Fibroblast of pulmonary artery (primary cell): Measurements from ENCODE around the gene GH2.
A peak's percentile ranks its signal among the peaks of the same experiment; 100 is the strongest.

Source experiments
- DNase-seq: peaks from one replicate; pipeline ENCODE4 v3.0.0-alpha.2; 2010; ENCODE audit warnings: low read depth
- H3K4me3 ChIP-seq: replicated peaks from 2 replicates; pipeline ENCODE4 v1.5.1; 2011; ENCODE audit warnings: low read depth, mild to moderate bottlenecking, control low read depth, low read length, moderate library complexity
- TF ChIP-seq, protein P1 (sequence below): IDR thresholded peaks from 2 replicates; pipeline ENCODE4 v1.5.1; 2011; ENCODE audit warnings: mild to moderate bottlenecking, control low read depth, low read length, inconsistent platforms; ENCODE audit errors: missing control alignments

GH2 gene

DNA sequence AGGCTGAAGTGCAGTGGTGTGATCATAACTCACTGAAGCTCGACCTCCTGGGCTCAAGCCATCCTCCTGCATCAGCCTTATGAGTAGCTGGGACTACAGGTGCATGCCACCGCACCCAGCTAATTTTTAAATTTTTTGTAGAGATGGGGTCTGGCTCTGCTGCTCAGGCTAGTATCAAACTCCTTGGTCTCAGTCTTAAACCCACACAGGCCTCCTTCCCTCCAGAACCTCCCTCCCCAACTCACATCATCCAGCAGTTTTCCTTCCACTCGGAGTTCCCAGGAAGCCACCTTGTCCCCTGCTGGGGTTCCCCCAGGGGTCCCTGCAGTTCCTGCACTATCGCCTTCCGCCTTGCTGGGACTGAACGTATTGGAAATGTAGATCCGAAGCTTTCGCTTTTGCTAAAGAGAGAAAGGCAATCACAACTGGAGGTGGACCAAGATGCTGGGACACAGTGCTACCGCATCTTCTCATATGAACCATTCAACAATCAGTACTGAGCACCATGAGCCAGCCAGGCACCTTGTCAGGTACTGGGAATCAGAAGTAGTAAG lies 46.5 kb downstream of the GH2 start:
- no peak overlapping the region for H3K4me3 ChIP-seq
- DNase-seq: no peak
- TF ChIP-seq, protein P1, sequence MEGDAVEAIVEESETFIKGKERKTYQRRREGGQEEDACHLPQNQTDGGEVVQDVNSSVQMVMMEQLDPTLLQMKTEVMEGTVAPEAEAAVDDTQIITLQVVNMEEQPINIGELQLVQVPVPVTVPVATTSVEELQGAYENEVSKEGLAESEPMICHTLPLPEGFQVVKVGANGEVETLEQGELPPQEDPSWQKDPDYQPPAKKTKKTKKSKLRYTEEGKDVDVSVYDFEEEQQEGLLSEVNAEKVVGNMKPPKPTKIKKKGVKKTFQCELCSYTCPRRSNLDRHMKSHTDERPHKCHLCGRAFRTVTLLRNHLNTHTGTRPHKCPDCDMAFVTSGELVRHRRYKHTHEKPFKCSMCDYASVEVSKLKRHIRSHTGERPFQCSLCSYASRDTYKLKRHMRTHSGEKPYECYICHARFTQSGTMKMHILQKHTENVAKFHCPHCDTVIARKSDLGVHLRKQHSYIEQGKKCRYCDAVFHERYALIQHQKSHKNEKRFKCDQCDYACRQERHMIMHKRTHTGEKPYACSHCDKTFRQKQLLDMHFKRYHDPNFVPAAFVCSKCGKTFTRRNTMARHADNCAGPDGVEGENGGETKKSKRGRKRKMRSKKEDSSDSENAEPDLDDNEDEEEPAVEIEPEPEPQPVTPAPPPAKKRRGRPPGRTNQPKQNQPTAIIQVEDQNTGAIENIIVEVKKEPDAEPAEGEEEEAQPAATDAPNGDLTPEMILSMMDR: no peak

DNA sequence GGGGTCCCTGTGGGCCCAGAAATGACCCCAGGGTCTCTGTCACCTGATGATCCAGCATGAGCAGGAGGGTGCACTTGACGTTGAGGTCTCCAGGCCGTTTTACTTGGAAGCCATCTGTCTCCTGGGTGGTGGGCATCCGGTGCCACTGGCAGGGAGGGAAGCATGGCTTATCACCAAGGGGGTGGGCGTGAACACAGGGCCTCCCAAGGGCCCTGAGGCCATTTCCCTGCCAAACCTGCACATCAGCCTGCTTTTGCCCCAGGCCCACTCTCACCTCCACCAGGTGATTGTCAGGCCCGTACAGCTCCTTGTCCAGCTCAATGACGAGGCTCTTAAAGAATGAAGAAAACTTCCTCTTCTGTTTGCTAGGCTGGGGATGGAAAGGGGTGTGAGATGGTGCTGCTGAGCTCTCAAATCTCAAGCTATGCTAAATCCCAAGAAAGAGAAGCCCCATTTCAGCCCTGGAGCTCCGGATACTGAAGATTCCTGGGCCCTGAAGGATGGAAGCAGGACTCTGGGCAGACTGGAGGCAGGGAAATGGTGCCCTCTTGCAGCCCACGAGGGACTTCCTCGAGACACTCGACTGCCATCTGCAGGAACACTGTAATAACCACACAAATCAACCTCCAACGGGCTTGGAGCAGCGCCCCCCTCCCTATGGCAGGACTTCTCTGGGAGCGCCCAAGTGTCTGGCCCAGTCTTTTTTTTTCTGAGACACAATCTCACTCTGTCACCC lies 47.1 kb downstream of the GH2 start:
- TF ChIP-seq, protein P1: peak; percentile 54
- DNase-seq: peak; percentile 76
- H3K4me3 ChIP-seq: no peak overlapping the region

DNA sequence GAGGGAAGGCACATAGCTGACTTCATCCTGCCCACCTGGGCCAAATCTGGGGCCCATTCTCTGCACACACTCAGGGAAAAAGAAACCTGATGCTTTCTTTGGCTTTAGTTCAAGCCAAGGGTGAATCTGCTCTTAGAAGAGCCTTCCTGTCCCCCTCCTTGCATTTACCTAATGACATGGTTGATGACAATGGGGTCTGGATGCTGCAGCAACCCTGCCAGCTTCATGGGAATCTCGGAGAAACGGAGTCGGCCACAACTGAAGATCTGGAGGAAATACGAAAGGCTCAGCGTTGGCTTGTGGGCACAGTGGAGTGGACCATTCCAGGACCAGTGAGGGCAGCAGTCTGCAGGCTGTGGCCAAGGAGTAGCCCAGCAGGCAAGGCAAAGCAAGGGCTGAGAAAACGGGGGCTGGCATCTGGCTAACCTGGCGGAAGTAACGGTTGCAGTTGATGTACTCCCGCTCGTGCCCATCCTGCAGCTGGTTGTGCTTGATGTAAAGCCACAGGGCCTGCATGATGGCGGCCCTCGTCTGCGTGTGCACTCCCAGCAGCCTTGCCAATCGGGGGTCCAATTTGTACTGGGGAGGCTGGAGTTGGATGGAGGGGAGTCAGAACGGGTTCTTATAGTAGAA lies 47.9 kb downstream of the GH2 start:
- DNase-seq: no peak
- TF ChIP-seq, protein P1: no peak
- H3K4me3 ChIP-seq: no peak overlapping the region

DNA sequence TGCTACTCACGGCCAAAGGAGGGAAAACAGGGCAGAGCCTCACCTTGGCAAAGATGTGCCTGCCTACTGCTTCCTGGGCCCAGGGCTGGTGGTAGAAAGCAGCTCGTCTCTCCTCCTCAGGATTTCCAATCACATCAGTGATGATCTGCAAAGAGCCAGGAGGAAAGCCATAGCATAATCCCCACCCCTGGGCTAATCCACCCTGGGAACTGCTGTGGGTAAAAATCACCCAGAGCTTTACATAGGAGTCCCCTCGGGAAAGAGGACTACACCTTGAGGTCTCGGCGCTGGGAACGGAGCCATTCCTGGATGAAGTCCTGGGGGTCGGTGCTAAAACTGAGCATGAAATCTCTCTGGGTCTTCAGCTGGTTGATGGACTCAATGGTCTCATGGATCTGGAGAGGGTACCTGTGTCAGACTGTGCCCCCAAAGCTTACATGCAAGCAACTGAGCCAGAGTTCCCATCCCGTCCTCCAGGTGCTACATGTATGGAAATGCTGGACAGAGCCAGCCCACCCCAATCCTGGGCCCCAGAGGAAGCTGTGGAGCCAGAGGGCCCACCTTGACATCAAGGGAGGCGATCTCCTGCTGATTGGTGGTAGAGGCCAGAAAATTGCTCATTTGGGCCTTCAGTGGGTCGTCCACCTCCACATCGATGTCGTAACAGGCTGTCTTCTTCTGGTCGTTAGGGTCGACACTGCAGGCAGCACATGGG lies 48.6 kb downstream of the GH2 start:
- TF ChIP-seq, protein P1: no peak
- H3K4me3 ChIP-seq: no peak overlapping the region
- DNase-seq: no peak

DNA sequence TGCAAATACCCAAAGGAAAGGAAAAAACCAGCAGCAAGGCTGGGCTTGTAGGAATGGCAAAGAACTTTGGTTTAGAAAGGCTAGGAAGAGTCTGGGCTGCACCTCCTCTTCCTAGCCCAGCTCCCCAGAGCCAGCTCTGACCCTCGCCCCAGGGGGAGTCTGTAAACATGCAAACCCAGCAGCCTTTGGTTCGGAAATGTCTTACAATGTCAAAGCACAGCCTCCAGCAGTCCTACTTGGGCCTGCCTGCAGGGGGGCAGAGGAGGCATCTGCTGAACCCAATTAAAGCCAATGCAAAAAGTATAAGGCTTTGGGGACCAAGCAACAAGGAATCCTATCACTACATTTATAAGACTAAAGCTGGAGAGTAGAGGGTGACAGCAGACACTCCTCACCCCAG lies 49.3 kb downstream of the GH2 start:
- H3K4me3 ChIP-seq: no peak overlapping the region
- TF ChIP-seq, protein P1: no peak
- DNase-seq: no peak

DNA sequence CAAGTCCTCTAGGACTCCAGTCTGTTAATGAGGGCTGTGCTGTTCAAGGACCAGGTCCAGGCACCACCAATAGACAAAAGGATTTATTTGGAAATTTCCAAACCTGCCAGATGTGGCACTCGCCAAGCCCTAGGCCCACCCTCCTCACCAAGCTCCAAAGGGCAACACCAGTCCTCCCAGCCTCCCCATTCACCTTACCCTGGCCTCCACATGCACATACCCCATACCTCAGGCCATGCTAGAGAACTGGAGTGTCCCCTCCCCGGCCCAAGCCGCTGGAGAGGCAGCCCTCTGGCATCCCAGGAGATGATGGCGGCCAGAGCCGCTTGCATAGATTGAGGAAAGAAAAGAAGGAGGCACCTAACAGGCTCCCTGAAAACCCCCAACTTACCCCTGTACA lies 49.7 kb downstream of the GH2 start:
- H3K4me3 ChIP-seq: no peak overlapping the region
- TF ChIP-seq, protein P1: no peak

More for the DNA sequence above, 49.7 kb downstream of the GH2 start:
- DNase-seq: no peak
